ENCODE data around the gene CALCOCO1. TPM values are rescaled to one million over a fixed set of nuclear protein-coding genes. Genes with fewer than 3 reads are reported as not detected.

CALCOCO1 gene
- total RNA-seq, 1 donor from 2014 or later = 144 TPM

DNA sequence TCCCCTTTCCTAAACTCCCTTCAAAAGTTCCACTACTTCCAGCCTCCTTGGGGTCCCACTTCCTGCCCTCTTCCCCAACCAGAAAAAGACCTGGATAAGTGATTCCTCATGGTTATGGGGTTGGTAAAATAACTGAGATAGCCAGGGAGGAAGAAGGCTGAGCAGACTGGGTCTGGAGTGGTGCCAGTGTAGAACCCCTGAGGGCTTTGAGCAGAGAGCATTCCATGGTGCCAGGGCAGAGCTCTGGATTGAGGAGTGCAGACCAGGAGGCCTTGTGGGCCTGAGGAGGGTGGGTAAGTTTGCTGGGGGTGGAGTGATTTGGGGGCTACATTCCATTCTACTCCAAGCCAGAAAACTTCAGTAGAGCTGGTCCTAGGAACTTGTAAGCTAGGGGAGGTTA is 34.1 kb upstream of the CALCOCO1 start:
- H3K4me1 Mint-ChIP-seq (ENCODE audit: unreplicated experiment) = peaks cover 27% of the 10 kb centered on the region
- H3K9me3 Mint-ChIP-seq (ENCODE audit: unreplicated experiment) = no peaks in the 10 kb centered on the region
- H3K36me3 Mint-ChIP-seq (ENCODE audit: low read depth, unreplicated experiment) = peaks cover 15% of the 10 kb centered on the region
- H3K27me3 Mint-ChIP-seq (ENCODE audit: unreplicated experiment) = peaks cover 18% of the 10 kb centered on the region
- TF ChIP-seq, protein P1, sequence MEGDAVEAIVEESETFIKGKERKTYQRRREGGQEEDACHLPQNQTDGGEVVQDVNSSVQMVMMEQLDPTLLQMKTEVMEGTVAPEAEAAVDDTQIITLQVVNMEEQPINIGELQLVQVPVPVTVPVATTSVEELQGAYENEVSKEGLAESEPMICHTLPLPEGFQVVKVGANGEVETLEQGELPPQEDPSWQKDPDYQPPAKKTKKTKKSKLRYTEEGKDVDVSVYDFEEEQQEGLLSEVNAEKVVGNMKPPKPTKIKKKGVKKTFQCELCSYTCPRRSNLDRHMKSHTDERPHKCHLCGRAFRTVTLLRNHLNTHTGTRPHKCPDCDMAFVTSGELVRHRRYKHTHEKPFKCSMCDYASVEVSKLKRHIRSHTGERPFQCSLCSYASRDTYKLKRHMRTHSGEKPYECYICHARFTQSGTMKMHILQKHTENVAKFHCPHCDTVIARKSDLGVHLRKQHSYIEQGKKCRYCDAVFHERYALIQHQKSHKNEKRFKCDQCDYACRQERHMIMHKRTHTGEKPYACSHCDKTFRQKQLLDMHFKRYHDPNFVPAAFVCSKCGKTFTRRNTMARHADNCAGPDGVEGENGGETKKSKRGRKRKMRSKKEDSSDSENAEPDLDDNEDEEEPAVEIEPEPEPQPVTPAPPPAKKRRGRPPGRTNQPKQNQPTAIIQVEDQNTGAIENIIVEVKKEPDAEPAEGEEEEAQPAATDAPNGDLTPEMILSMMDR (IDR thresholded peaks at IDR 0.05; ENCODE audit: unreplicated experiment) = no peak
- no peak overlapping the region for H3K27ac Mint-ChIP-seq (ENCODE audit: unreplicated experiment)
- DNase-seq (ENCODE audit: low spot score) = no peak
- no peak overlapping the region for H3K4me3 Mint-ChIP-seq (ENCODE audit: unreplicated experiment)

DNA sequence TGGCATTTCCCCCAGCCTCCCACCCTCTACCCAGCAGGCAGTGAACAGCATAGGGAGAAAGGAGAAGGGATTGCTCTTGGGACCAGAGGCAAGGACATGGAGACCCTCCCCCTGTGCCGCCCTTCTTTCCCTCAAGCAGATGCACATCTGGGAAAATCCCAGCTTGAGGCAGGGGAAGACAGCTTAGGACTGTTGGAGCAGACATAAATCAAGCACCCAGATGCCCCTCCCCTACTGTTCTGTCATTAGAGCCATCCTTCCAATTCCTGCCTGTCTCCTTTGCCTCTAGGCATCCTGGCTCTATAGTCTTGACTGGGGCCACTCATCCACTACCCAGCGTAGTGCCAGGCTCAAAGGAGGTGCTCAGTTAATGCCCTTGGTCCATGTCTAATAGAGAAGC is 32.0 kb upstream of the CALCOCO1 start:
- TF ChIP-seq, protein P1 (IDR thresholded peaks at IDR 0.05; ENCODE audit: unreplicated experiment) = no peak
- H3K4me3 Mint-ChIP-seq (ENCODE audit: unreplicated experiment) = no peak overlapping the region
- H3K27ac Mint-ChIP-seq (ENCODE audit: unreplicated experiment) = peak overlapping the region; percentile 87
- peaks cover 19% of the 10 kb centered on the region for H3K27me3 Mint-ChIP-seq (ENCODE audit: unreplicated experiment)
- peaks cover 27% of the 10 kb centered on the region for H3K4me1 Mint-ChIP-seq (ENCODE audit: unreplicated experiment)
- no peak for DNase-seq (ENCODE audit: low spot score)
- H3K9me3 Mint-ChIP-seq (ENCODE audit: unreplicated experiment) = no peaks in the 10 kb centered on the region
- H3K36me3 Mint-ChIP-seq (ENCODE audit: low read depth, unreplicated experiment) = peaks cover 19% of the 10 kb centered on the region

DNA sequence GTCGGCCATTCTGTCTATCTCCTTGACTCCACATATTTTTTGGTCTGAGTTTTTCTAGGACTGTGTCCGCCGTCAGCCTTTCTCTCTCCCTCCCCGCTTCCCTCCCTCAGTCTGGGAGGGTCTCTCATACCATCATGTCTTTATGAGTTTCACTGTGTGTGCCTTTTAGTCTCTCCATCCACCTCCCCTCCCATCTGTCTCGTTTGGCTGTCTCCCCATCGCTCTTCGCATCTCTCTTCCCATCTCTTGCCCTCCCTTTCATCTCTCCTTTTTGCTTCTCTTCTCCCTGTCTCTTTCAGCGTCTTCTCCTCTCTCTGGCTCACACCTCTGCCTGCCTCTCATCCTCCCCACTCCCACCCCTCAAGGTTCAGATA is 31.5 kb upstream of the CALCOCO1 start:
- Mint-ChIP-seq H3K27me3 (ENCODE audit: unreplicated experiment) (peaks cover 19% of the 10 kb centered on the region), H3K4me1 (ENCODE audit: unreplicated experiment) (peaks cover 27% of the 10 kb centered on the region), H3K36me3 (ENCODE audit: low read depth, unreplicated experiment) (peaks cover 17% of the 10 kb centered on the region), H3K4me3 (ENCODE audit: unreplicated experiment) (no peak overlapping the region), H3K27ac (ENCODE audit: unreplicated experiment) (peak overlapping the region; percentile 65), H3K9me3 (ENCODE audit: unreplicated experiment) (no peaks in the 10 kb centered on the region)
- DNase-seq (ENCODE audit: low spot score) = no peak
- TF ChIP-seq, protein P1 (IDR thresholded peaks at IDR 0.05; ENCODE audit: unreplicated experiment) = no peak

DNA sequence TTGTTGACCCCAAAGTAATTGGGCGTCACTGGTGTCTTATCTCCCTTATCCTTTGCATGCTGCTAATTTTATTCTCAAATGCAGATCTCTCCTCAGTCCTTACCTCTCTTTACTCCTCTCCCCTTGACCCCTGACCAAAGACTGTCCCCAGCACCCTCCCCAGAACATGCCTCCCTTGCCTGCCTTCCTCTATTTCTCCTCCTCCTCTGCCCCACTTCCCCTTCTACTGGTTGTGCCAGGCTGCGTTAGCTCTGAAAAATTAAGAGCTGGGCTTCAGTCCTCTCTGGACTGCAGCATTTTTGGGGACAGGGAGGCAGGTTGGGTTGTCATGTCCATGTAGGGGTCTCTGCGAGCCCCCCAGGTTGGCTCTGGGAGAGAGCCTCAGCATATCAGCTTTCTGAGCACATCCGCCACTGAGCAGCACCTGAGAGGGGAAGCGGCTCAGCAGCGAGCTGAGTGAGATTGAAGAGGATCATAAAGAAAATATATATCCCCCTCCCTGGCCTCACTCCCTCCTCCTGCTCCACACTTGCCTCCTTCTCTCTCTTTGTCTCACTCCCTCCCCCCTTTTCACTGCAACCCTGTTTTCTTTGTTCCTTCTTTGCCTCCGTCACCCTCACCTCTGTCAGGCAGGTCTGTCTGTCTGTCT is 31.0 kb upstream of the CALCOCO1 start:
- Mint-ChIP-seq H3K4me1 (ENCODE audit: unreplicated experiment) (peaks cover 27% of the 10 kb centered on the region), H3K4me3 (ENCODE audit: unreplicated experiment) (no peak overlapping the region), H3K27ac (ENCODE audit: unreplicated experiment) (peak overlapping the region; percentile 65), H3K36me3 (ENCODE audit: low read depth, unreplicated experiment) (peaks cover 14% of the 10 kb centered on the region), H3K9me3 (ENCODE audit: unreplicated experiment) (no peaks in the 10 kb centered on the region), H3K27me3 (ENCODE audit: unreplicated experiment) (peaks cover 19% of the 10 kb centered on the region)
- TF ChIP-seq, protein P1 (IDR thresholded peaks at IDR 0.05; ENCODE audit: unreplicated experiment) = no peak
- DNase-seq (ENCODE audit: low spot score) = no peak

DNA sequence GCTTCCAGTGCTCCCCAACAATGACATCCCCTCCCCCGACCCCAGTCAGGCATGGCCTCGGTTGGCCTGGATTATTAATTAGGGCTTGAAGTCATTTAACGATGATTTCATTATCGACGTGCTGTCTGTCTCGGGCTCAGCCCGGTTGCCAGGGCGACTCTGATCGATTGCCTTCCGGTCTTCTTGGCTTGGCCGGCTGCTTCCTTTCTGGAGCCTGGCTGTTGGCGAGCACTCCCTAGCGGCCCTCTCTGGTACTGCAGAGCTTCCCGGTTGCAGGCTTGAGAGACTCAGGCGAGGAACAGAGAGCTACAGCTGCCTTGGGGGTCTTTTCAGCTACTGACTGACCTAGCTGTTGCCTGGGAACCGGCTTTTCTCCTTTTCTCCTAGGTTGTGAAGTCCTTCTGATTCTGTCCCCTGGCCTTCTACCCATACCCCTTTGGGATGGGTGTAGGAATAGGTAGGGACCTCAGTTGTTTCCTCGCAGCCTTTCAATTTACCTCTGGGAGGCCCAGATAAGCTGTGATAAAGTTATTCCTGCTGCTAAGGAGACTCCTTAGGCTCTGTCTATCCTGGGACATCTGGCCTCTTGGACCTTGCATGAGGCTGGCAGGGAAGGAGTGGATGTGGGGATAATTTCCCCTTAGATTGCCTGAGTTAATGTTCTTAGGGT is 30.0 kb upstream of the CALCOCO1 start:
- DNase-seq (ENCODE audit: low spot score) = peak; percentile 99
- TF ChIP-seq, protein P1 (IDR thresholded peaks at IDR 0.05; ENCODE audit: unreplicated experiment) = peak; percentile 92
- Mint-ChIP-seq H3K9me3 (ENCODE audit: unreplicated experiment) (no peaks in the 10 kb centered on the region), H3K4me1 (ENCODE audit: unreplicated experiment) (peaks cover 27% of the 10 kb centered on the region), H3K4me3 (ENCODE audit: unreplicated experiment) (no peak overlapping the region), H3K36me3 (ENCODE audit: low read depth, unreplicated experiment) (peaks cover 13% of the 10 kb centered on the region), H3K27ac (ENCODE audit: unreplicated experiment) (no peak overlapping the region), H3K27me3 (ENCODE audit: unreplicated experiment) (peaks cover 19% of the 10 kb centered on the region)

Measured in endothelial cell (in vitro differentiated cells).